ENCODE measurements around the gene CLCN7.

GRCh38 chr16:1474082-1474795, 589 bp downstream of the CLCN7 start:
- TF ChIP-seq CTCF (IDR thresholded peaks at IDR 0.05) = no peak
- no peak for TF ChIP-seq ZFX (IDR thresholded peaks at IDR 0.05; ENCODE audit: borderline replicate concordance)
